ENCODE results near the gene GTF2F2. TPM values are rescaled to one million over a fixed set of nuclear protein-coding genes. Genes with fewer than 3 reads are reported as not detected.
A peak's percentile ranks its signal among the peaks of the same experiment; 100 is the strongest.

The GTF2F2 gene
- total RNA-seq, 1 donor from 2014 or later, result 19.9 TPM

DNA sequence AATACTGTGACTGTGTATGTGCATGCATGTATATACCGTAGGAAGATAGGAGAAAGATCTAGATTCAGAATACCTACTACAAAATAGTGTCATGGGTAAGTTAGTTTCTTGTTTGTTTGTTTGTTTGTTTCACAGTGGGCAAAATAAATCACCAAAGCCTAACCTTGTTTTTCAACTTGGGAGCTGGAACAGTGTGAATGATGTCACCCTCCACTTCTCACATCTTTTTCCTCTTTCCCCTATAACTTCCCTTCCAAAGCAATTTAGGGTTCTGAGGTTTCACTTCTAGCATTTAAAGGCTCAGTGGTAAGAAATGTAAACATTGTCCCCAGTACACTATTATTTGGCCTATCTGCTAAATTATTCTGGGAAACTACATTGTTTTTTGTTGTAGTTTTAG is 75.1 kb downstream of the GTF2F2 start:
- Mint-ChIP-seq H3K27ac (peak overlapping the region; percentile 71), H3K4me3 (no peak overlapping the region)

DNA sequence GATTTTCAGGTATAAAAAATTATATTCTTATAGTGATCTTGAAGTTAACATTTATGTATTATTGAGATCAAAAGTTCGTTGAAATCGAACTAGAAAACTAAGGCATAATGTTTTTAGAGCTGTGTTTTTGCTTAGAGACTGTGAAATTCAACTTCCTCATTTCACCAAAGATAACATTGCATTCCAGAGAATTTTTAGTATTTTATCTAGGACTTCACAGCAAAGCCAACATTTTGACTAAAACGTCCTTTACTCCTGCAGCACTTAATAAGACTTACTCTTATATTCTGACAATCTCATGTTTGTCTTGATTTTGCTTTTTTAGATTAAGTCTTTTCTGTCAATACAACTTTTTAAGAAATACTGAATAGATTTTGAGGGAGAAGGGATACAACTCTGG is 75.8 kb downstream of the GTF2F2 start:
- Mint-ChIP-seq H3K4me1 (peaks cover 23% of the 10 kb centered on the region), H3K27ac (peak overlapping the region; percentile 89), H3K36me3 (no peaks in the 10 kb centered on the region), H3K9me3 (no peaks in the 10 kb centered on the region), H3K27me3 (ENCODE audit: low read depth) (no peaks in the 10 kb centered on the region), H3K4me3 (no peak overlapping the region)
- no peak for DNase-seq (ENCODE audit: low spot score in 2 of 2, unreplicated experiment in 2 of 2)
- TF ChIP-seq, protein P1, sequence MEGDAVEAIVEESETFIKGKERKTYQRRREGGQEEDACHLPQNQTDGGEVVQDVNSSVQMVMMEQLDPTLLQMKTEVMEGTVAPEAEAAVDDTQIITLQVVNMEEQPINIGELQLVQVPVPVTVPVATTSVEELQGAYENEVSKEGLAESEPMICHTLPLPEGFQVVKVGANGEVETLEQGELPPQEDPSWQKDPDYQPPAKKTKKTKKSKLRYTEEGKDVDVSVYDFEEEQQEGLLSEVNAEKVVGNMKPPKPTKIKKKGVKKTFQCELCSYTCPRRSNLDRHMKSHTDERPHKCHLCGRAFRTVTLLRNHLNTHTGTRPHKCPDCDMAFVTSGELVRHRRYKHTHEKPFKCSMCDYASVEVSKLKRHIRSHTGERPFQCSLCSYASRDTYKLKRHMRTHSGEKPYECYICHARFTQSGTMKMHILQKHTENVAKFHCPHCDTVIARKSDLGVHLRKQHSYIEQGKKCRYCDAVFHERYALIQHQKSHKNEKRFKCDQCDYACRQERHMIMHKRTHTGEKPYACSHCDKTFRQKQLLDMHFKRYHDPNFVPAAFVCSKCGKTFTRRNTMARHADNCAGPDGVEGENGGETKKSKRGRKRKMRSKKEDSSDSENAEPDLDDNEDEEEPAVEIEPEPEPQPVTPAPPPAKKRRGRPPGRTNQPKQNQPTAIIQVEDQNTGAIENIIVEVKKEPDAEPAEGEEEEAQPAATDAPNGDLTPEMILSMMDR (IDR thresholded peaks at IDR 0.05; ENCODE audit: unreplicated experiment), result no peak

More for the DNA sequence above, 75.1 kb downstream of the GTF2F2 start:
- Mint-ChIP-seq H3K4me1 (peaks cover 18% of the 10 kb centered on the region), H3K27me3 (ENCODE audit: low read depth) (no peaks in the 10 kb centered on the region), H3K36me3 (no peaks in the 10 kb centered on the region), H3K9me3 (no peaks in the 10 kb centered on the region)
- TF ChIP-seq, protein P1 (IDR thresholded peaks at IDR 0.05; ENCODE audit: unreplicated experiment), result no peak
- DNase-seq (ENCODE audit: low spot score in 2 of 2, unreplicated experiment in 2 of 2), result no peak

DNA sequence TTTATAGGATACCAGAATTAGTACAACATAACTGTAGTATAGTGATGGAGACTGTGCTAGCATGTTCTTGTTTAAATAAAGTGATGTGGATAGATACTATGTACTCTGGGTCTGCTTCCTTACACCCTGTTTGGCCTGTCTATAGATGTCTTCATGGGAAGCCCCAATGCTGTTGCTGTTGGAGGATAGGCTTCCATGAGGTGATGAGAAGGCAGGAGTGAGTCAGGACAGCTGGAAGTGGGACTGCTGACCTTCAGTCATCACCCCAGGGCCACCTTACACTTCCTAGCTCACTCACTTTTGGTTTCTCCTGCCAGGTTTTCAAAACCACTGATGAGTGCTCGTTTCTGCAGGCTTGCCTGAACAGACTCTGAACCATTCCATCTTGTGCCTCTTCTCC is 76.3 kb downstream of the GTF2F2 start:
- no peaks in the 10 kb centered on the region for H3K9me3 Mint-ChIP-seq
- no peaks in the 10 kb centered on the region for H3K27me3 Mint-ChIP-seq (ENCODE audit: low read depth)
- TF ChIP-seq, protein P1 (IDR thresholded peaks at IDR 0.05; ENCODE audit: unreplicated experiment), result no peak
- H3K4me3 Mint-ChIP-seq, result no peak overlapping the region
- no peak for DNase-seq (ENCODE audit: low spot score in 2 of 2, unreplicated experiment in 2 of 2)
- H3K27ac Mint-ChIP-seq, result peak overlapping the region; percentile 89
- peaks cover 23% of the 10 kb centered on the region for H3K4me1 Mint-ChIP-seq
- H3K36me3 Mint-ChIP-seq, result peaks cover 2% of the 10 kb centered on the region

DNA sequence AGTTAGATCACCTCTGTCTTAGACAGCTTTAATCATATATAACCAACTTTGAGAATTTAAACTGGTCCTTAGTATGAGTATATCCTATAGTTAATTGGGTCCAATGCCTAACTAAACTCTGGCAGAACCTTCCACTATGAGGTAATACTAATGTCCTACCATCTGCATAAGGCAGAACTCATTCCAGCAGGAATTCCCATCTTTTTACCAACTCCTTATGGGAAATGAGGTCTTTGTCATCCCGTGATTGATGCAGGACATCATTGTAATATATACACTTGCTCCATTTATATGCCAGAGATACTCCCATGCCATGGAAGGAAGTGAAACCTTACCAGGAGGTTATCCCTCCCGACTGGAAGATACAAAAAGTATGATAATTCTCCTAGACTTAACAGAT is 77.7 kb downstream of the GTF2F2 start:
- peaks cover 10% of the 10 kb centered on the region for H3K36me3 Mint-ChIP-seq

DNA sequence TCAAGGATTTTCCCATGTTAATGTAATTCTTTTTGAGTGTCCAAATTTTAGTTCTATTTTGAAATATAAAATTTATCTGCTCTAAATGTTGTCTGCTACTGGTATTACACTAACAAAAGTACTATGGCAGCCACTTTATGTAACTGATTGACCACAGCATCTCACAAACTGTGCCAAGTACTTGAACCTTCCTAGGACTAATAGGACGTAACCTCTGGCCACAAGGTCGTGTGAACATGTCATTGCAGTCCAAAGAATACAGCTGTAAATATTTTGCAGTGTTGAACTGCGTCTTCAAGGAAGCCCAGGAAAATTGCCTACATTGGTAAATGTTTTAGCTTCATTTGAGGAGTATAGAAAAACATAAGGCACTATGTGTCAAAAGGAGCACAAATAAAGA is 78.6 kb downstream of the GTF2F2 start:
- no peak for DNase-seq (ENCODE audit: low spot score in 2 of 2, unreplicated experiment in 2 of 2)
- Mint-ChIP-seq H3K36me3 (peaks cover 10% of the 10 kb centered on the region), H3K9me3 (peaks cover 2% of the 10 kb centered on the region), H3K4me1 (peaks cover 23% of the 10 kb centered on the region), H3K27ac (no peak overlapping the region), H3K4me3 (no peak overlapping the region), H3K27me3 (ENCODE audit: low read depth) (no peaks in the 10 kb centered on the region)
- TF ChIP-seq, protein P1 (IDR thresholded peaks at IDR 0.05; ENCODE audit: unreplicated experiment), result no peak

More for the DNA sequence above, 77.7 kb downstream of the GTF2F2 start:
- Mint-ChIP-seq H3K27ac (no peak overlapping the region), H3K9me3 (peaks cover 2% of the 10 kb centered on the region), H3K4me1 (peaks cover 23% of the 10 kb centered on the region), H3K27me3 (ENCODE audit: low read depth) (no peaks in the 10 kb centered on the region), H3K4me3 (no peak overlapping the region)
- TF ChIP-seq, protein P1 (IDR thresholded peaks at IDR 0.05; ENCODE audit: unreplicated experiment), result no peak
- DNase-seq (ENCODE audit: low spot score in 2 of 2, unreplicated experiment in 2 of 2), result no peak

DNA sequence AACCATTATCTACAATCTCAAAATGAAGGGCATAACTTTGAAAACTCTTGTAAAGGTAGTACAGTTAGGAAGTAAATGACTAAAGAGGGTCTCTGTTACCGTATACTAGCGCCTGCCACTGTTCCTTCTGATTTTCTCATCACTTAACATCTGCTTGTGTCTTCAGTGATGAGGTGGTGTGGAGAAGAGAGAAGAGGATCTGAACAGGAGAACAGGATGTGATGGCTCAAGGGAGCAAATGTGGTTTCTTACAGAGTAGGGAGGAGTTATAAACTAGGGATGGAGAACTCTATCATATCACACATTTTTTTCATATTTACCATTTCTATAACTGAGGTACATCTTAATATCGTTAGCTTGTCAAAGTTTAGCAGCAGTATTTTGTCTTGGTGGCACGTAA is 79.4 kb downstream of the GTF2F2 start:
- Mint-ChIP-seq H3K36me3 (peaks cover 10% of the 10 kb centered on the region), H3K27me3 (ENCODE audit: low read depth) (no peaks in the 10 kb centered on the region)

More for the DNA sequence above, 79.4 kb downstream of the GTF2F2 start:
- Mint-ChIP-seq H3K27ac (no peak overlapping the region), H3K4me1 (peaks cover 21% of the 10 kb centered on the region), H3K9me3 (peaks cover 2% of the 10 kb centered on the region), H3K4me3 (no peak overlapping the region)
- DNase-seq (ENCODE audit: low spot score in 2 of 2, unreplicated experiment in 2 of 2), result no peak
- TF ChIP-seq, protein P1 (IDR thresholded peaks at IDR 0.05; ENCODE audit: unreplicated experiment), result no peak
